Right lobe of liver (tissue), 6 donors: ENCODE results near the gene LMBRD1. TPM values are rescaled to one million over a fixed set of nuclear protein-coding genes. Genes with fewer than 3 reads are reported as not detected.
A peak's percentile ranks its signal among the peaks of the same experiment; 100 is the strongest.
"Not testable (repeated sequence)": the region's sequence is repeated elsewhere in the genome, so short reads cannot be mapped to it uniquely, and the experiment has no call there.

Experiments
- ATAC-seq, 4 donors: fragments of 200-7000 bp; cut with Tn5 transposase; one replicate each; pipeline ENCODE4 v1.9.1; 2020; ENCODE audit warnings: mild to moderate bottlenecking in 4 of 4, moderate library complexity in 4 of 4
- DNase-seq, 3 donors: peaks; one replicate each; pipeline ENCODE4 v3.0.0-alpha.2; 2020
- H3K27ac ChIP-seq, 3 donors: fragments of 200-600 bp; one replicate each; pipeline ENCODE4 v1.8.0; 2022
- H3K27me3 ChIP-seq, 2 donors: fragments of 200-600 bp; one replicate each; pipeline ENCODE4 v1.8.0; 2022
- H3K36me3 ChIP-seq, 4 donors: fragments of 200-600 bp; sonication (generic) in 1 of 4; one replicate each; pipeline versions ENCODE4 v1.5.1 to v1.8.0; 2017 to 2022; ENCODE audit warnings: control low read depth in 1 of 4
- H3K4me1 ChIP-seq, 4 donors: fragments of 200-600 bp; sonication (generic) in 1 of 4; one replicate each; pipeline versions ENCODE4 v1.5.1 to v1.8.0; 2017 to 2022; ENCODE audit warnings: control low read depth in 1 of 4
- H3K4me3 ChIP-seq, 3 donors: fragments of 200-600 bp; one replicate each; pipeline ENCODE4 v1.8.0; 2022
- H3K9me3 ChIP-seq, 4 donors: fragments of 200-600 bp; sonication (generic) in 1 of 4; one replicate each; pipeline versions ENCODE4 v1.5.1 to v1.8.0; 2017 to 2022; ENCODE audit warnings: control low read depth in 1 of 4
- POLR2A ChIP-seq: fragments of 450-650 bp; IDR thresholded peaks from one replicate; pipeline ENCODE4 v1.6.1; 2017; ENCODE audit warnings: antibody characterized with exemption, mild to moderate bottlenecking
- WGBS: methylation state at CpG from one replicate; pipeline ENCODE4 v1.1.6; 2018; ENCODE audit warnings: low coverage, low lambda C conversion rate; ENCODE audit not compliant: insufficient coverage; ENCODE audit errors: missing lambda C conversion rate; 5-methylcytosine and 5-hydroxymethylcytosine counted together
- intact Hi-C, 2 donors: fragments of 100-400 bp; cut with DNase I; formaldehyde crosslinking; loops; one replicate each; pipeline versions ENCODE4 v1.11.2 to v1.14.1; 2022
- total RNA-seq, 6 experiments: library from RNA; depleted of rRNA in 2 of 6; stranded (reverse); fragments of >200 nt in 2 of 6; fragmentation: NEBNext Ultra II Directional in 3 of 6; extraction: Animal tissue kit (Norgen Biotek cat#: 25700) in 3 of 6; gene quantifications; one replicate each; pipeline versions ENCODE4 v1.1.0 to v1.2.4, GENCODE V29; 2016 to 2023
- TF ChIP-seq, protein P1 (sequence below), 4 donors: fragments of 200-600 bp in 3 of 4; fragments of 450-650 bp in 1 of 4; IDR thresholded peaks; one replicate each; pipeline versions ENCODE4 v1.5.1 to v1.8.0; 2016 to 2022; ENCODE audit warnings: antibody characterized with exemption in 4 of 4, mild to moderate bottlenecking in 2 of 4
- donor health status: DM: no; HTN: yes; CAD: no.
- donor health status: DM: no; HTN: no; CAD: no.
- donor health status: DM: no; HTN: no; CAD: no.
- donor health status: DM: no; HTN: yes; CAD: no.
- donor health status: DM: no; HTN: yes; CAD: no.

Gene LMBRD1
- total RNA-seq, 6 experiments from 2014 or later = 37.9 to 57.7 (median 50.2) TPM

DNA sequence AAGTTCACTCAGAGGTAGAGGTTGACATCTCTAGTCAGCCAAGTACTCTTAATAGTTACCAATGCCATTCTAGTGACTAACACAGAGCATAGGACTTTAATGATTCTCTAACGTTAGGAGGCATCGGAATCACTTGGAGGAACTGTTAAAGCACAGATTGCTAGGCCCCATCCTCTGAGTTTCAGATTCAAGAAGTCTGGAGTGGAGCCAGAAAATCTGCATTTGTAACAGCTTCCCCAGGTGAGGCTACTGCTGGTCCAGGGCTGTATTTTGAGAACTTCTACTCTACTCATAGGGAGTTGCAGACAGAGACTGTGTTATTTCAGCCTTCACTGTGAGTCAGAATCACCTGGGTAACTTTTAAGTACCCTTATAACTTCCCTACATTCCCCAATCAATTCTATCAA is 5.7 kb downstream of the LMBRD1 start:
- peak; percentile 27 to 53 (median 46) for ATAC-seq
- Histone ChIP-seq H3K36me3 (peaks cover 0 to 9% (median 0%) of the 10 kb centered on the region in 4 donors), H3K27me3 (no peaks in the 10 kb centered on the region), H3K27ac (peak overlapping the region in 2 of 3 donors; percentile 84 to 88), H3K9me3 (no peaks in the 10 kb centered on the region), H3K4me1 (peaks cover 0 to 59% (median 21%) of the 10 kb centered on the region in 4 donors), H3K4me3 (no peak overlapping the region)
- intact Hi-C loops = no loop called here
- DNase-seq = no peak
- WGBS = 20% methylated on average over 2 of the region's 2 CpGs
- TF ChIP-seq, protein P1, sequence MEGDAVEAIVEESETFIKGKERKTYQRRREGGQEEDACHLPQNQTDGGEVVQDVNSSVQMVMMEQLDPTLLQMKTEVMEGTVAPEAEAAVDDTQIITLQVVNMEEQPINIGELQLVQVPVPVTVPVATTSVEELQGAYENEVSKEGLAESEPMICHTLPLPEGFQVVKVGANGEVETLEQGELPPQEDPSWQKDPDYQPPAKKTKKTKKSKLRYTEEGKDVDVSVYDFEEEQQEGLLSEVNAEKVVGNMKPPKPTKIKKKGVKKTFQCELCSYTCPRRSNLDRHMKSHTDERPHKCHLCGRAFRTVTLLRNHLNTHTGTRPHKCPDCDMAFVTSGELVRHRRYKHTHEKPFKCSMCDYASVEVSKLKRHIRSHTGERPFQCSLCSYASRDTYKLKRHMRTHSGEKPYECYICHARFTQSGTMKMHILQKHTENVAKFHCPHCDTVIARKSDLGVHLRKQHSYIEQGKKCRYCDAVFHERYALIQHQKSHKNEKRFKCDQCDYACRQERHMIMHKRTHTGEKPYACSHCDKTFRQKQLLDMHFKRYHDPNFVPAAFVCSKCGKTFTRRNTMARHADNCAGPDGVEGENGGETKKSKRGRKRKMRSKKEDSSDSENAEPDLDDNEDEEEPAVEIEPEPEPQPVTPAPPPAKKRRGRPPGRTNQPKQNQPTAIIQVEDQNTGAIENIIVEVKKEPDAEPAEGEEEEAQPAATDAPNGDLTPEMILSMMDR (IDR thresholded peaks at IDR 0.05) = no peak
- no peak for TF ChIP-seq POLR2A

GRCh38 chr6:69790629-69791028 is 6.2 kb downstream of the LMBRD1 start:
- WGBS = 33% methylated on average over 2 of the region's 2 CpGs
- DNase-seq = no peak
- ATAC-seq = peak; percentile 9 to 56 (median 49)
- intact Hi-C loops = no loop called here
- Histone ChIP-seq H3K36me3 (peaks cover 0 to 9% (median 0%) of the 10 kb centered on the region in 4 donors), H3K9me3 (no peaks in the 10 kb centered on the region), H3K27me3 (no peaks in the 10 kb centered on the region), H3K4me3 (no peak overlapping the region), H3K27ac (peak overlapping the region in 2 of 3 donors; percentile 84 to 88), H3K4me1 (peaks cover 0 to 64% (median 24%) of the 10 kb centered on the region in 4 donors)
- TF ChIP-seq, protein P1 (IDR thresholded peaks at IDR 0.05) = no peak
- no peak for TF ChIP-seq POLR2A

GRCh38 chr6:69789578-69789977 is 7.2 kb downstream of the LMBRD1 start:
- Histone ChIP-seq H3K4me3 (no peak overlapping the region), H3K27ac (peak overlapping the region in 1 of 3 donors; percentile 84), H3K27me3 (no peaks in the 10 kb centered on the region), H3K9me3 (no peaks in the 10 kb centered on the region), H3K36me3 (peaks cover 0 to 9% (median 0%) of the 10 kb centered on the region in 4 donors), H3K4me1 (peaks cover 0 to 59% (median 26%) of the 10 kb centered on the region in 4 donors)
- 50% methylated on average over 1 of the region's 1 CpG for WGBS
- TF ChIP-seq POLR2A = no peak
- TF ChIP-seq, protein P1 (IDR thresholded peaks at IDR 0.05) = no peak
- intact Hi-C loops = no loop called here
- no peak for ATAC-seq
- no peak for DNase-seq

GRCh38 chr6:69787436-69787835 is 9.4 kb downstream of the LMBRD1 start:
- H3K9me3 ChIP-seq, intact Hi-C loops, H3K36me3 ChIP-seq, H3K4me3 ChIP-seq, H3K27me3 ChIP-seq, ATAC-seq, DNase-seq, H3K27ac ChIP-seq: not testable (repeated sequence)
- peaks cover 0 to 48% (median 19%) of the 10 kb centered on the region in 4 donors for H3K4me1 ChIP-seq
- WGBS = 80% methylated on average over 5 of the region's 5 CpGs

GRCh38 chr6:69785697-69786096 is 11.1 kb downstream of the LMBRD1 start:
- Histone ChIP-seq H3K27me3 (no peaks in the 10 kb centered on the region), H3K4me1 (peaks cover 0 to 42% (median 16%) of the 10 kb centered on the region in 4 donors), H3K9me3 (no peaks in the 10 kb centered on the region), H3K36me3 (peaks cover 0 to 9% (median 0%) of the 10 kb centered on the region in 4 donors), H3K27ac (peak overlapping the region in 2 of 3 donors; percentile 19 to 23), H3K4me3 (no peak overlapping the region)
- peak in 3 of 4 donors; percentile 57 to 68 (median 58) for ATAC-seq
- intact Hi-C loops = no loop called here
- no peak for TF ChIP-seq POLR2A
- TF ChIP-seq, protein P1 (IDR thresholded peaks at IDR 0.05) = no peak
- DNase-seq = no peak
